C4-2B (cell line): ENCODE measurements around the gene TMEM72.

Experiments used
- H3K27ac ChIP-seq: fragments of 450-650 bp; 2 replicates; pipeline ENCODE4 v1.5.1; 2017
- ZFX ChIP-seq: fragments of 450-650 bp; IDR thresholded peaks from 2 replicates; pipeline ENCODE4 v1.6.1; 2017
- TF ChIP-seq, protein P1 (sequence below): fragments of 450-650 bp; conservative IDR thresholded peaks from 2 replicates; pipeline ENCODE4 v1.5.1; 2017; ENCODE audit warnings: mild to moderate bottlenecking

The TMEM72 gene

DNA sequence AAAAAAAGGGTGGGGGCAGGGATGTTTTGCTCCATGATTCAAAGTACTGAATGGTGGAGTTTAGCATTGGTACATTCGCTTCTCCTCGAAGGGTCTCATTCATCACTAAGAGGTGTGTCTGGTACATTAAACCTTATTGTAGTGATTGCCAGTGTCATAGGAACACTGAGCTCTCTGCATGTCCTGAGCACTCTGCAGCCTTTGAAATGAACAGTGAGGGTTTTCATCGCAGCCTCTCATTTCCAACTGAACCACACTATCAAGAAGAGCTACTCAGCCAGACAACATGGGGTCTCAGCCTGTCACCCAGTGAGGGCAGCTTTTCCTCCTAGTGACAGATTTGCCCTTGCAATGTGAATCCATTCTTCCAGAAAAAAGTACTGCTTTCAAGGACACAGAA is 75.0 kb downstream of the TMEM72 start:
- H3K27ac ChIP-seq, result no peak overlapping the region
- no peak for TF ChIP-seq ZFX
- TF ChIP-seq, protein P1, sequence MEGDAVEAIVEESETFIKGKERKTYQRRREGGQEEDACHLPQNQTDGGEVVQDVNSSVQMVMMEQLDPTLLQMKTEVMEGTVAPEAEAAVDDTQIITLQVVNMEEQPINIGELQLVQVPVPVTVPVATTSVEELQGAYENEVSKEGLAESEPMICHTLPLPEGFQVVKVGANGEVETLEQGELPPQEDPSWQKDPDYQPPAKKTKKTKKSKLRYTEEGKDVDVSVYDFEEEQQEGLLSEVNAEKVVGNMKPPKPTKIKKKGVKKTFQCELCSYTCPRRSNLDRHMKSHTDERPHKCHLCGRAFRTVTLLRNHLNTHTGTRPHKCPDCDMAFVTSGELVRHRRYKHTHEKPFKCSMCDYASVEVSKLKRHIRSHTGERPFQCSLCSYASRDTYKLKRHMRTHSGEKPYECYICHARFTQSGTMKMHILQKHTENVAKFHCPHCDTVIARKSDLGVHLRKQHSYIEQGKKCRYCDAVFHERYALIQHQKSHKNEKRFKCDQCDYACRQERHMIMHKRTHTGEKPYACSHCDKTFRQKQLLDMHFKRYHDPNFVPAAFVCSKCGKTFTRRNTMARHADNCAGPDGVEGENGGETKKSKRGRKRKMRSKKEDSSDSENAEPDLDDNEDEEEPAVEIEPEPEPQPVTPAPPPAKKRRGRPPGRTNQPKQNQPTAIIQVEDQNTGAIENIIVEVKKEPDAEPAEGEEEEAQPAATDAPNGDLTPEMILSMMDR, result no peak
